ENCODE data around the gene VCAN.
"Not testable (repeated sequence)": the region's sequence is repeated elsewhere in the genome, so short reads cannot be mapped to it uniquely, and the experiment has no call there.

Gene VCAN

DNA sequence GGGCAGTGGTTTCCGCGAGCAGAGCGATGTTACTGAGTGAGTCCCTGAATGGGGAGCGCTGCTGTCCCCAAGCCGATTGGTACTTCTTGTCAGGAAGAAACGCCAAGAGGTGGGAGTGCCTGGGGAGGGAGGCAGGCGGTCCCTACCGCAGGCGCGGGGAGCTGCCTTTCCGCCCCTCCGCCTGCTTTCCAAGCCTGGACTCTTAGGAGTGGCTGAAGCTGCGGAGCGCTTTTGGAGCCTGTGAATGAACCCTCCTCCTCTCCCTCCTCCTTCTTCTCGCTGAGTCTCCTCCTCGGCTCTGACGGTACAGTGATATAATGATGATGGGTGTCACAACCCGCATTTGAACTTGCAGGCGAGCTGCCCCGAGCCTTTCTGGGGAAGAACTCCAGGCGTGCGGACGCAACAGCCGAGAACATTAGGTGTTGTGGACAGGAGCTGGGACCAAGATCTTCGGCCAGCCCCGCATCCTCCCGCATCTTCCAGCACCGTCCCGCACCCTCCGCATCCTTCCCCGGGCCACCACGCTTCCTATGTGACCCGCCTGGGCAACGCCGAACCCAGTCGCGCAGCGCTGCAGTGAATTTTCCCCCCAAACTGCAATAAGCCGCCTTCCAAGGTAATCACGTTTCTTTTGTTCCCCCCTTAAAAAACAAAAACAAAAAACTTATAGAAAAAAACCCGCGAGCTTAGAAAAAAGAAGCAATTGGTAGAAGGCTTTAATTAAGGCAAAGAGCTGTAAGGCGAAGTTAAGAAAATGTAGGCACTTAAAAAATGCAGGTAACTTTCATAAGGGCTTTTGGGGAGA, at the start of gene VCAN:
VCAN (plus strand) TSS at position 340 of the 808 bp plus-strand sequence. CDS start 11,775 bp downstream, outside the sequence.
- DNase-seq (ENCODE audit: low read depth in 2 of 2): no peak

DNA sequence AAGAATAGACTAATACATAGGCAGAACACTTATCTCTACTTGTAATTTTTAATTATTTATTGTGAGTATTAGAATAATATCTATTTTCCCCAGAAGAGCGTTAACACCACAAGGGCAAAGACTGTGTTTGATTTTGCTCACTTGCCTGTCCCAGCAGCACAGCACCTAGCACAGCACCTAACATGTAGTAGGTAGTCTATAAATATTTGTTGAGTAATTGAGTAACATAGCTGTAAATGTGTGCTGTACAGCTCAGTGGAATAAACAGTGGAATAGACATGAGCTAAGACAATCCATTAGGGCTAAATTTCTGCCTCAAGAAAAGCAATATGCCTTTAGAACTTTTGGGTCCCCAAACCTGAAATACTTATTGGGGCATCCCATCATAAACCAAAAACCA, 49.3 kb upstream of the VCAN start:
- DNase-seq (ENCODE audit: low read depth in 2 of 2): no peak

DNA sequence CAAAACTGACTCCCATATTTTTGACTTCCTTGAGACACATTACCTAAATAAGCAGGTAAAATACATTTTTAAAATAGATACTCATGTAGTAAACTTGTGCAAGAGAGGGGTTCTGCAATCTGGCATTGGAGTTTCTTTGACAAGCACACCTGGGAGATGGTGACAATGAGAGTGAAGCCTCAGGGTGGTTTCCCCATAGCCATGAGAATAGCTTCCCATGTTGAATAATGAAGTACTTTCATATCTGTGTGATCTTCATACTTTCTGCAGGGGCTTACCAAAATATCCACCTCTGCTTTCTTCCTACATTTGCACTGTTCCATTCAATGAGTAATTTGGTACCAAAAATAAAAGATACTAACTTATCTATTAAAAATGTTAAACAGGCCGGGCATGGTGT, 44.7 kb upstream of the VCAN start:
- no peak for DNase-seq (ENCODE audit: low read depth in 2 of 2)

DNA sequence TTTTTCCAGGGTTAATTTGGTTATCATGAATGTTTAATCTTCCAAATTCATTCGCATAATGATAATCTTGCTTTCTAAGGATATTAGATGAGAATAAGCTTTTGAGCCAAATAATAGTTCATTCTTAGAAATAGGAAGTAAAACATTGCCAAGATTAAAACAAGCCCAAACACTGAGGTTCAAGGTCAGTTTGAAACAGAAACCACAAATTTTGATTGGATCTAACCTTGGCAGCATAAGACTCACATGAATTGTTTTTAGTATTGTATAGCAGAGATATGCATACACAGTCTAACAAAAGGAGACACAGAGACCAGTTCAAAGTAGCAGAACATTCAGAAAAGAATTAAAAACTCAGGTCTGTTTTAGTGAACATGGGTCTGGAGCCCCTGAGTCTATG, 43.4 kb upstream of the VCAN start:
- DNase-seq (ENCODE audit: low read depth in 2 of 2): no peak

DNA sequence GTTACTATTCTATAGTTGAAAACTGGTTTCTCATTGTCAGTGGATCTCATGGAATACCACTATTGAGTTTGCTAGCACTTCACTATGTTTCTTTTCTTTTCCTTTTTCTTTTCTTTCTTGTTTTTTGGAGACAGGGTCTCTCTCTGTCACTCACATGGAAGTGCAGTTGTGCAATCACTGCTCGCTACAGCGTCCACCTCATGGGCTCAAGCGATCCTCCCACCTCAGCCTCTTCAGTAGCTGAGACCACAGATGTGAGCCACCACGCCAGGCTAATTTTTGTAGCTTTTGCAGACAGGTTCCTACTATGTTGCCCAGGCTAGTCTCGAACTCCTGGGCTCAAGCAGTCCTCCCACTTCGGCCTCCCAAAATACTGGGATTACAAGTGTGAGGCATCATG, 42.7 kb upstream of the VCAN start:
- DNase-seq (ENCODE audit: low read depth in 2 of 2): no peak

DNA sequence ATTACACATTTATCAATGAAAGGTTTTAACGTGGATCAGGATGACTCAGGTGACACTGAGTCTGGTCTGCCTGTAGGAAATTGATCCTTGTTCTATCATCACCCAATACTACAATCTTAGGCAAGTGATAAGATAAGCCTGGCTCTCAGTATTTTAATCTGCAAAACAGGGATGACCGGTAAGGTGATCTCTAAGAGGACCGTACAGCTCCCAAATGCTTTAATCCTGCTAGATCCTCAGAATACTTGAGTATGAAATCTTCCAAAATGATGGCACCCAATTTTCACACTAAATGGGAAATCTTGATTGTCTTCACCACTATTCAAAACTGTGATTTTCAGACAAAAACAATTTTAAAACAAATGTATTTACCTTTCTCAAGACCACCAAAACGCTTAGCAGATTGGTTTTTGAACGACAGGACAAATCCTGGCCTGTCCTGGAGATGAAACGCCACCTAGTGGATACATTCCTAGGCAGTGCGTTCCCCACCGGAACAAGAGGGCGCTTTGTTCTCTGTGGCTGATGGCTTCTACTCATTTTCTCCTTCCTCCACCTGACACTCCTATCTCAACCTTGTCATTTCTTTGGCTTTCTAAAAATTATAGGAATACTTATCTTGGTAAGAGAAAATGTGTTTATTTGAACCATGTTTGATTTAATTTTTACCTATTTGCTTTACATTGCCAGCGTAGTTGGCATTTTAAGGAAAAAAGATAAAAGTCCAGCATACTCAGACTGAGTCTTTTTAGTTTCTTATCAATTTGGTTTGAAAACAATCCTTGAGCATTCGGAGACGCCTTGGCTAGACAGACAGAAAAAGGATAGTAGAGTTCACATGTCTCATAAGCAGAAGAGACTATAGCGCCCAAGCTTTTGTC, 41.2 kb upstream of the VCAN start:
- DNase-seq (ENCODE audit: low read depth in 2 of 2): peak; percentile 5 to 23

DNA sequence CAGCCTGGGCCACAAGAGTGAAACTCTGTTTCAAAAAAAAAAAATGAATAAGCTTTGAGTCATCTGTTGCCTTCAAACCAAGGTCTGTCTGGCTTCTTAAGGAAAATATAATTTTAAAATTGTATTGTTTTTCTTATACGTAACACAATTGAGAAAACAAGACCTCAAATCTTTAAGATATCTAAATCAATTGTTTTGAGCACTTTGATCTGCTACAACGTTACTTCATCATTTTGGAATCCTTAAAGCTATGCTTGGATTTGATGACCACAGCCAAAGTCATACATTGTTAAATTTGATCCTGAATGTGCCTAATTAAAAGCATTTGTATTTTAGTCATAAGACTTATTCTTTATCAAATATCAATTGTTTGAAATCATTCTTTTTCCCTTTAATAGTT, 37.7 kb upstream of the VCAN start:
- no peak for DNase-seq (ENCODE audit: low read depth in 2 of 2)

DNA sequence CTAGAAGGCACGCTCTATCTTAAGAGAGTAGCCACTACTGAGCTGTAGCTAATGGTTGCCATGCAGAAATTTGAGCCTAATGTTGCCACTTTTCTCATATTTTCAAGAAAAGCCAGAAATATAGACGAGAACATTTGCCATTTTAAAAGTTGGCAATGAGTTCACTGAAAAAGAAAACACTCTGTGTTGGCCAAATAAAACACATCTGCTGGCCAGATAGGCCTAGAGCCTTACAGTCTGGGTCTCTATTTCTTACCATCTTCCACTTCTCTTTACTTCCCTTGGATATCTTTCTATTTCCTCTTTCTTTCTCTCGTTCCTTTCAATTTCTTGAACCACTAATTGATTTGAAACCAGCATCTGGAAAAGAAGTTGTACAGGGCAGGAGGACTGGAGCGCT, 36.6 kb upstream of the VCAN start:
- DNase-seq (ENCODE audit: low read depth in 2 of 2): no peak

DNA sequence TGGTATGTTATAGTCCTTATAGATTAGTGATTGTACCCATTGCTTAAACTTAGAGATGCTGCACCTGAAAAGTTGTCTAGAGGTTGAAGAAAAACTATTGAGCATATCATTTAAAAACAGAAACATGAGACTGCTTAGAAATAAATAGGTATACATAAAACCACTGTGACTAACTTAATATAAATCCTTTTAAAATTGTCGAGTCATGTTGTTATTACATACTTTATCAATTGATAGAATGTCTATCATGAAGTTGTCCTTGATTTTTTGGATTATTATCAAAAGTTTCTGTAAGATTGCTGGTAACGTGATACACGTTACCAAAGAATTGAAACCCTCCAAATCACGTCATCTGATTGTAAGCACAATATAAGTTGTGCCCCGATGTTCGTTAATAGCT, 35.3 kb upstream of the VCAN start:
- no peak for DNase-seq (ENCODE audit: low read depth in 2 of 2)

DNA sequence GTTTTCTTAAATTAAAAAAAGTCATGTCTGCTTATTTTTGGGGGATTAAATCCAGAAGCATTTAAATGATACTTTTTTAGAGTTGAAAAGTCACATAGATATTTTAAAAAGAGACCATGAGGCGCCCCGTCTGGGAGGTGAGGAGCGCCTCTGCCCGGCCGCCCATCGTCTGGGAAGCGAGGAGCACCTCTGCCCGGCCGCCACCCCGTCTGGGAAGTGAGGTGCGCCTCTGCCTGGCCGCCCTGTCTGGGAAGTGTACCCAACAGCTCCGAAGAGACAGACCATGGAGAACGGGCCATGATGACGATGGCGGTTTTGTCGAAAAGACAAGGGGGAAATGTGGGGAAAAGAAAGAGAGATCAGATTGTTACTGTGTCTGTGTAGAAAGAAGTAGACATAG, 33.8 kb upstream of the VCAN start:
- not testable (repeated sequence) for DNase-seq (ENCODE audit: low read depth in 2 of 2)

DNA sequence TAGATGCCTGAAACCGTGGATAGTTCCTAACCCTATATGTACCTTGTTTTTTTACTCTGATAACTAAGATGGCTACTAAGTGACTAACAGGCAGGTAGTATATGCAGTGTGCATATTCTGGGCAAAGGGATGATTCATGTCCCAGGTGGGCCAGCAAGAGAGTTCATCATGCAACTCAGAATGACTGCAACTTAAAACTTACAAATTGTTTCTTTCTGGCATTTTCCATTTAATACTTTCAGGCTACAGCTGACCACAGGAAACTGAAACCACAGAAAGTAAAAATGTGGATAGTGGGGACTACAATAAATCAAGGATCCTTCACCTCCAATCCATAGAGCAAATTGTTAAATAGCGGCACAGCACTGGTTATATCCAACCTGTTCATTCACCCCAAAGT, 30.7 kb upstream of the VCAN start:
- no peak for DNase-seq (ENCODE audit: low read depth in 2 of 2)

DNA sequence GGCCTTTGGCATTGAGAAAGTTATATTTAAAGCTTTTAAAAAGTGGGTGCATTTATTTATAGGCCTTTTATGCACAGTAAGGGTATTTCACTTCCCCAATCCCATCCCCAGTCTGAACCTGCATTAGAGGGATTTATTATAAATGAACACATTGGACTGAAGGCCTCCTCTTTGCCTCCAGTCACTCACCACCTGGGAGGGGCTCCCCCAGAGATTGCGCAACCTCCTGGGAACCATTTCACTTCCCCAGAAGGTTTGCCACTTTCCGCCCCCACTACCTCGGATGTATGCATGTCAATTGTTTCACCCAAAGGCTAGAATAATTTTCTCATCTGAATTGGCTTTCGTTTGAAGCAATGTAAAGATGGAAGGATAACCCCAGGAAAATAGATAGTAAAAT, 29.8 kb upstream of the VCAN start:
- no peak for DNase-seq (ENCODE audit: low read depth in 2 of 2)

DNA sequence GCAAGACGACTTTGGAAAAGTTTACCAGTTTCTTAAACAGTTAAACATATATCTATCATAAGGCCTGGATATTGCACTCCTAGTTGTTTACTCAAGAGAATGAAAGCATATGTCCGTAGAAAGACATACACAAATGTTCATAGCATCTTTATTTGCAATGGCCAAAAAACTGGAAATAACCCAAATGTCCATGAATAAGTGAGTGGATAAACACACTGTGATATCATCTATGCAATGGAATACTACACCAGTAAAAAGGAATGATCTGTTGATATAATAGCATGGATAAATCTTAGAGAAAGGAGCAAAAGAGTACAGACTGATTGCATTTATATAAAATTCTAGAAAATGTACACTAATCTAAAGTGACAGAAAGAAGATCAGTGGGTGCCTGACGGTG, 28.0 kb upstream of the VCAN start:
- DNase-seq (ENCODE audit: low read depth in 2 of 2): no peak

DNA sequence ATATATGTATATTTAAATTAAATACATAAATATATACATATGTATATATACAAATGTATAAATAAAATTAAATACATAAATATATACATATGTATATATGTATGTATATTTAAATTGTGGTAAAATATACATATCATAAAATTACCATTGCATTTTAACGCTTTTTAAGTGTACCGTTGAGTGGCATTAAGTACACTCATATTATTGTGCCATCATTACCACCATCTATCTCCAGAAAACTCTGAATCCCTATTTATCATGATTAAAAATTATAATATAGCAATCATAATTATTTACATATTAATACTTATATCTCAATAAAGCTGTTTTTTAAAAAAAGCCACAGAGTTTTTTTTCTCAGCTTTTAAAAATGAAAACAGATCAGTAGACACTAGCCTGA, 27.1 kb upstream of the VCAN start:
- DNase-seq (ENCODE audit: low read depth in 2 of 2): no peak

DNA sequence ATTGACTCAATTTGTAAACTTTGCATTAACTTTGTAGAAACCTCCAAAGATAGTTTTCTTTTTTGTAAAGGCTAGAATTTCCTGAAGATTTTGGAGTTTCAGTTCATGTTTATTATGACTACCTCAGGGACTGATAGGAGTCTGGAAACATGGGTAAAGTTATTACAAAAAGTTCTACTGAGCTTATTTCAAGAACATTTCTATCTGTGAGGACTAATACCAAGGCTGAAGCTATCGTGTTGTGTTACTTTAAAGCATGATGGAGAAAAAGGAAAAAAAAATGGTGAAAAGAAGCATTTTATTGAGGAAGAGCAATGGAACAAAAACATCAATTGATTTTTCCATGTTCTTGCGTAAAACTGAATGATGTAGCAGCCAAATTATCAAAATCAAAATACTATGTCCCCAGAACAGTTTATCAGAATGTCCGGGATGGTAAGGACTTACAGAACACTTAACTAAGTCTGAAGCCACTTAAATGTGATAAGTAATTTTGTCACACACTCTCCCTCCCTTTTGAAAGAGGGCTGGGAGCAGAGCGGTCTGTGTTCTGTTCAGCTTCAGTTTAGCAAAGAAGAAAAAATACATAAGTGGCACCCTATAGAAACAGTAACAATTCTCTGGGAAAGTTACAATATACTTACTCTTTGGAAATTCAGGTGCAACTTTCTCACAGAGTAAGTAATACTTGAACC, 25.1 kb upstream of the VCAN start:
- no peak for DNase-seq (ENCODE audit: low read depth in 2 of 2)

DNA sequence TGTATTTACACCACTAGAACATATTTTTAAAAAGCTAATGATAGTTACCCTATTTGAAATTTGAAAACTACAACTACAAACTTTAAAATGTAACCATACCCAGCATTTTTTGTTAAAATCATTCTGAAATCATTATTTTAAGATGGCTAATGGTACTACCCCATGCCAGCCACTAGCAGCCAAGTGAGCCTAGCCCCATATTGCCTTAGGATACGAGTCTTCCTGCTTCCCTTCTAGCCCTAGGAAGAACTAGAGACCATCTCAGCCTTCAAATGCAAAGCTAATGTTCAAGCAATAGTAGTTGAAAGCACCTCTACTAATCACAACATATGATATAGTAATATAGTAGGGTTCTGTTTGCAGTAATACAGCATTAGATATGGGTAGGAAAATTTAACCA, 24.0 kb upstream of the VCAN start:
- DNase-seq (ENCODE audit: low read depth in 2 of 2): no peak

DNA sequence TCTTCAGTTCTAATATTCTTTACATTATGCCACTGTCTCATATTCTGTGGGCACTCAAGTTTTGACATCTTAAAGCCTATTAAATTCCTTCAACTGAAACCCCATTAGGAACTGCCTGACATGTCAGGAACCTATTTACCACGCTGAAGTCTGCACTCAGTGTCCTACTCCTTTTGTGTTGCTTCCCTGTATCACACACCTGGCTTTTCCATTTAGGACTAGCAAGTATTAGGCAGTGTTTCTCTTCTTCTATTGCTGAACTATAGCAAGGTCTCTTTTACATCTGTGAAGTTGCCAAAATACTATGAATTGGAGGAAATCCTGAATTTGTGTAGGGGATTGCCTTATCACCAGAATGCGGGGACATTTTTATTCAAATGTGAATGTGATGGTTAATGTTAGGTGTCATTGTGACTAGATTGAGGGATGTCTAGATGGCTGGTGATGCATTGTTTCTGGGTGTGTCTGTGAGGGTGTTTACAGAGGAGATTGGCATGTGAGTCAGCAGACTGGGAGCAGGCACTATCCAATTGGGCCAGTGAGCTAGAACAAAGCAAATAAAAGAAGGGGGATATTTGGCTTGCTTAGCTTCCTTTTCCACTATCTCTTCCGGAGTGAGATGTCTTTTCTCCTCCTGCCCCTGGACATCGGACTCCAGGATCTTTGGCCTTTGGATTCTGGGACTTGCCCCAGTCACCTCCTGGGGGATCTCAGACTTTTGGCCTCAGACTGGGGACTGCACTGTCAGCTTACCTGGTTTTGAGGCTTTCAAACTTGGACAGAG, 21.2 kb upstream of the VCAN start:
- DNase-seq (ENCODE audit: low read depth in 2 of 2): no peak

DNA sequence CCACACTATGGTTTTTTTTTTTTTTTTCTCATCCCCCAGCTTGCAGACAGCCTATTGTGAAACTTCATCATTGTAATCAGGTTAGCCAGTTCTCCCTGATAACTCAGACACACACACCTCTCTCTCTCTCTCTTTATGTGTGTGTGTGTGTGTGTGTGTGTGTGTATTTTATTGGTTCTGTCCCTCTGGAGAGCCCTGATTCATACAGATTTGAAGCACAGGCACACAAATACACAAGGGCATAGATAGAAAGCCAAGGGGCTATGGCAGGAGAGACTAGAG, 20.6 kb upstream of the VCAN start:
- DNase-seq (ENCODE audit: low read depth in 2 of 2): no peak

DNA sequence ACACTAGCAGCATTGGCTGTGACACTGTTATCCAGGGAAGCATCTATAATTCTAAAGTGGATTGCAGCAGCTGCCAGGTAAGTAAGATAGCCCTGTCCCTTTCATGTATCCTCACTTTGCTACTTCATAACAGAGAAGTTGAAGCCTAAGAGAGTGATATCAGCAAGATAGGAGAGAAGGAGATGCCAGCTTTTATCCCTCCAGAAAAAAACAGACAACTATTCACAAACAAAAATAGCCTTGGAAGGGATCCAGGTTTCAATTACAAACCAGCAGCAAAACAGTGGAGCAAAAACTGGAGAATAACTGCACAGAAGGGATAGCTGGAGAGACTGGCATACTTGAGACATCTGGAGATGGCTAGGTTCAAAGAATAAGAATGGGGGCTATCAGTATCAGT, 19.6 kb upstream of the VCAN start:
- no peak for DNase-seq (ENCODE audit: low read depth in 2 of 2)

DNA sequence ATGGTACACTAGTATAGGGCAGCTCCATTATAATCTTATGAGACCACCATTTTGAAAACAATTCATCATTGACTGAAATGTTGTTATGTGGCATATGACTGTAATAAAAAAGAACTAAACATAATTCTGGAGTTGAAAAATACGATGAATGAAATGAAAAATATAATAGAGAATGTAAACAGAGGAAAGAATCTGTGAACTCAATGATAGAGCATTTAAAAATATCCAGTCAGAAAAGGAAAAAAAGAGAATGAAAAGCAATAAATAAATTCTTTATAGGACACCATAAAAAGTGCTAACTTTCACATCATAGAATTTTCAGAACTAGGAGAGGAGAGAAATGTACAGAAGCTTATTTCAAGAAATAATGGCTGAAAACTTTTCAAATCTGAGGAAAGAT, 17.6 kb upstream of the VCAN start:
- no peak for DNase-seq (ENCODE audit: low read depth in 2 of 2)

DNA sequence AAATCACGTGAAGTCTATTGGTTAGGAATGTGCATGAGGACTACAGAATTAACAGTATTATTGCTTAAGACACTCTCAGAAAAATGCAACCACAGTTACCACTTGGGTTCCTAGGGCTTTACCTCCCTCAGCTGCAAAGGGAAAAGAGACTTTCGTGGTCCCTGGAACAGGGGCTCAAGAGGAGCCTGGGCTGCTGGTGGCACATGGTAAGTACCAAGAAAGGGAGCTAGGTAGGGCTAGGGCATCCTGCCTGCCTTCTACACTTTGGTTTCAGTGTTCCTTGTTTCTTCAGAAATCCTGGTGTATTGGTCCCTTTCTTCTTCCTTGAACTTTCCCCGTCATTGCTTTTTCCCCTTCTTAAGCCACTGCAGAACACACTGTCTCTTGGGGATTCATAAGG, 7.3 kb upstream of the VCAN start:
- DNase-seq (ENCODE audit: low read depth in 2 of 2): no peak
